ENCODE measurements around the gene CD1B.
"Not testable (repeated sequence)": the region's sequence is repeated elsewhere in the genome, so short reads cannot be mapped to it uniquely, and the experiment has no call there.

The CD1B gene

GRCh38 chr1:158328426-158328825 lies 2.9 kb downstream of the CD1B start:
- DNase-seq (ENCODE audit: low read depth): no peak

- DNase-seq (ENCODE audit: low read depth): no peak
These were observed 3.9 kb downstream of the CD1B start for GRCh38 chr1:158327481-158327880.

- DNase-seq (ENCODE audit: low read depth): no peak
These were observed 6.9 kb downstream of the CD1B start for GRCh38 chr1:158324395-158324794.

- DNase-seq (ENCODE audit: low read depth): no peak
These were observed 7.5 kb downstream of the CD1B start for GRCh38 chr1:158323866-158324265.

- no peak for DNase-seq (ENCODE audit: low read depth)
These were observed 20.3 kb downstream of the CD1B start for GRCh38 chr1:158311066-158311465.

GRCh38 chr1:158310623-158311022 lies 20.7 kb downstream of the CD1B start:
- DNase-seq (ENCODE audit: low read depth): no peak

- no peak for DNase-seq (ENCODE audit: low read depth)
These were observed 35.5 kb downstream of the CD1B start for GRCh38 chr1:158295791-158296190.

GRCh38 chr1:158290321-158290844 lies 40.9 kb downstream of the CD1B start:
- no peak for DNase-seq (ENCODE audit: low read depth)

- no peak for DNase-seq (ENCODE audit: low read depth)
These were observed 41.5 kb downstream of the CD1B start, which contains the start of gene CD1C for GRCh38 chr1:158289811-158290210. TSS of gene CD1C (plus strand) at chr1:158289923. CDS start at chr1:158290065, 142 bp downstream.

GRCh38 chr1:158286941-158287346 lies 44.4 kb downstream of the CD1B start:
- no peak for DNase-seq (ENCODE audit: low read depth)

GRCh38 chr1:158286487-158286886 lies 44.8 kb downstream of the CD1B start:
- DNase-seq (ENCODE audit: low read depth): no peak

GRCh38 chr1:158285756-158286241 lies 45.5 kb downstream of the CD1B start:
- peak; percentile 2 for DNase-seq (ENCODE audit: low read depth)

GRCh38 chr1:158283965-158284364 lies 47.4 kb downstream of the CD1B start:
- DNase-seq (ENCODE audit: low read depth): no peak

- DNase-seq (ENCODE audit: low read depth): not testable (repeated sequence)
These were observed 48.9 kb downstream of the CD1B start for GRCh38 chr1:158282421-158282820.

All from stimulated activated CD8-positive, alpha-beta memory T cell treated with anti-CD3 and anti-CD28 coated beads, Interleukin-12 subunit alpha, Interleukin-12 subunit beta, amount 100 ng/mL, for 4 hours (primary cell).